Activated T-cell treated with anti-CD3 and anti-CD28 coated beads for 1 hour (primary cell): Measurements from ENCODE around the gene LRRK1.

Source experiments
- DNase-seq: peaks from one replicate; pipeline ENCODE4 v3.0.0-alpha.2; 2020; ENCODE audit warnings: low read depth

Gene LRRK1

DNA sequence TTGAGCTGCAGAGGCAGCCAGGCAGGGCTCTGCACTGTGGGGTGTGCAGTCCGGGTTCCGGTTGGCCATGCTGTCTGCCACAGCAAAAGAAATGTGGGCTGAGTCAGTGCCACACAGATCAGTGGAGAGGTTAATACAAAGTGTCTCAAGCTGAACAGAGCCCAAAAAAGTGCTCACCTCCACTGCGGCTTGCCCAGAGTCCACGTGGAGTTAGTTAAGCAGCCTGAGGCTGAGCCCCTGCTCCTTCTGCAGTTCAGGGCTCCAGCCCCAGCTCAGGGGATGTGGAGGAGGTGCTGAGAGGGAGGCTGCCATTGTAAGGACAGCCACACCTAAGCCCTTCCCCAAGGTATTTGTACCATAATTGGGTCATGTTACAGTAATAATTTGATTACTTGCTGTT, 85.3 kb downstream of the LRRK1 start:
- DNase-seq, result no peak

DNA sequence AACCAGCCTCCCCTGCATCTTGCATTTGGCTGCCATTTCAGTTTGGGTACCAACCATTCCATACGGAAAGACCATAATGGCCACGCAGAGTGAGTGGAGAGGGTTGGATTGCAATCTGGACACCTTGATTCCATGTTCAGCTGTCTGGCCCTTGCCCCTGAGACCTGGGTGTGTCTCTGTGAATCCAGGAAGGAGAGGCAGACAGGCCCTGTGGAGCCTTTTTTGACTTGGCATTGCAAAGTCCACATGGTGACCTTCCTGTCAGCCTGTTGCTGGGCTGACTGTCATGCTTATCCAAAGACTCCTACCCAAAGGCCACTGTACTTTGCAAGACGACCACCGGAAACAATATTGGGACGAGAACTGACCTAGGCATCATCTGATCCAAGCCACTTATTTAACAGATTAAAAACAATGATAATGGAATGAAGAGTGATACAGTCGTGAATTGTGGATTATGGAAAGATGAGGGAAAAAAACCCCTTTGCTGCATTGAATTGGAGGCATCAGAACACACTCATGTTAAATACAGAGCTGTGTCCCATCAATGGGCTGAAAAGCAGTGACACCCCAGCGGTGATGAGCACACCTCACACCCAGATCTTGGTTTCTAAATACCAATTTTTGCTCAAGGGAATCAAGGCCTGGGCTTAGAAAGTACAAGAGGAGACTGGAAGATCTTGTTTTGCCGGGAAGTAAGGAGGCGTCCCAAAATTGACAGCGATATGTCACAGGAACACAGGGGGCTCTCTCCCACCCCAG, 86.0 kb downstream of the LRRK1 start:
- no peak for DNase-seq

DNA sequence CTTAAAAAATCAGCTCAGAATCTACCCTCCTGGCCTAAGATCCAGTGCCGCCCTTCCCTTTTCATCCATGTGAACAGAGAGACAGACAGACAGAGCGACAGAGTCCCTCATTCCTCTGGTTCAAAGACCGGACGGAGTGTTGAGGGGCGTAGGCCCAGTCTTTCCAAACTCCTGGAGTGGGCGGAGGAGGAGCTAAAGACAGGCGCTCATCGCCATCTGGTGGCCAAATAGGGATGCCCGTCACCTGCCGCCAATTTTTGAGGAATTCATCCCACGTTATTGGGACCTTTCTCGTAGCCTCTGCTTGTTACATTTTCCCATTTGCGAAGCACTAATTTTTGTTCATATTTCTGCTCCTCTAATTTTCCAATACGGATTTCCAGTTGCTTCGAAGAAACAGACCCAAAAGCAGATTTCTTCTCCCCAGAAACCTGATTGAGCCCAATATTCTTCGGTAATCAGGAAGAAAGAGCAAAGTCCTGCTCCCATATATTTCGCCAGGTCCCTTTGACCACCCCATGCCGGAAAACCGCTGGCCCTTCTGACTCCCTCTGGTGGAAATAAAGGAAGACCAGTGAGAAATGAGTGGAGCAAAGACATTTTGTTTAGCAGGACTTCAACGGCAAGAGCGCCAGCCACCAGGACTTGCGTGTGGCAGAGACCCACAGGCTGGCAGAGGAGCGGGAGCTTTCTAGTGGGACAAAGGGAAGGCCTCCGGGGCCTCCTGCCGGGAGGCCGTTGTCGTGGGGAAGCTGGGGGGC, 88.0 kb downstream of the LRRK1 start:
- peak; percentile 39 for DNase-seq

DNA sequence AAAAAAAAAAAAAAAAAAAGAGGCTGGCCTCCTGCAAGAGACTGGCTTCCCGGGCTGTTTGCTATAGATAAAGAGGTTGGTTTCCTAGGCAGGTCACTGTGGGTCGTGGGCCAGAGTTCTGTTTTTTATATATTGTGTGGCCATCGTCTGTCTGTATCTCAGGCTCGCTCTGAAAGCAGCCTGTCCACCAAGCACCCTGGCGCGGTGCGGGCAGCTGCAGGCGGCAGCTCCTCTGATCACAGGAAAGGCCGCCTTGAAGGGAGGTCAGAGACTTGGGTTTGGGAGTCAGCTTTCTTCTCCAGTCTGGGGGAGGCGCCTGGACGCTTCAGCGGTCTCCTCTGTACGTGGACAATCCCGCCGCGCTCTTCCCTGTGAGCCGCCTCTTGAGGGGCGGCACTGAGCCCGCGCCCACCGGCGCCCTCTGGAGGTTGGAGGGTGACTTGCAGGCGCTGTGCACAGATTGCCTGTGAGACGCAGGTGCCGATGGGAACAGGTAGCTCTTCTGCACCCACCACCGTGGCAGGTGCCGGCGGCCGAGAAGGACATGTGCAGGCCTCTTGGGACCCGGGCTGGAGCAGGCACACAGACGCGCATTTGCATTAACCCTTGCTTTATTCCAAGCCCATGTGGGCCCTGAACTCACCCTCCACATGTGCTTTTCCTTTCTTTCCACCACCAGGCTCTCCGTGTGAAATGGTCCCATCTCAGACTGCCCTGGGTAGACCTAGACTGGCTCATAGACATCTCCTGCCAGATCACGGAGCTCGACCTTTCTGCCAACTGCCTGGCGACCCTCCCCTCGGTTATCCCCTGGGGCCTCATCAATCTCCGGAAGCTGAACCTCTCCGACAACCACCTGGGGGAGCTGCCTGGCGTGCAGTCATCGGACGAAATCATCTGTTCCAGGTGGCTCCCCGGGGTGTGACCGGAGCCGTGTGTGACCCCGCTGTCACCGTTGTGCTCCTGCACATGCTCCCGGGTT, 89.3 kb downstream of the LRRK1 start:
- DNase-seq, result peak; percentile 83

DNA sequence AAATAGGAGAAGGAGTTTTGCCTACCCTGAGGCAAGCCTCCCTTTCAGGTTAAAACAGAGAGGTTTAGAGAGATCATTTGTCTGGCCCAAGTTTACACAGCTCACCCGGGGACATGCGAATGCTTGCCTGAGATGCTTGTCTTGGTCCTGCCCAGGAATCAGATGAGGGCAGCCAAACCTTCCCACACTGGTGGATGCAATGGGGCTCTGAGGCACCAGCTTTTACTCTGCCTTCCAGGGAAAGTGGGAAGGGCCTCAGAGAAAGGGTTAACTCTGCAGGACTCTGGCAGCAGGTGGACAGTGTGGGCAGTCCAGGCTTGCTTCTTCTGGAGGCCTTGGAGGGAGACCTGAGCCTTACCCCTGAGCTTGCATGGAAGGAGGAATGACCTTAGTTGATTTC, 90.0 kb downstream of the LRRK1 start:
- DNase-seq, result no peak

DNA sequence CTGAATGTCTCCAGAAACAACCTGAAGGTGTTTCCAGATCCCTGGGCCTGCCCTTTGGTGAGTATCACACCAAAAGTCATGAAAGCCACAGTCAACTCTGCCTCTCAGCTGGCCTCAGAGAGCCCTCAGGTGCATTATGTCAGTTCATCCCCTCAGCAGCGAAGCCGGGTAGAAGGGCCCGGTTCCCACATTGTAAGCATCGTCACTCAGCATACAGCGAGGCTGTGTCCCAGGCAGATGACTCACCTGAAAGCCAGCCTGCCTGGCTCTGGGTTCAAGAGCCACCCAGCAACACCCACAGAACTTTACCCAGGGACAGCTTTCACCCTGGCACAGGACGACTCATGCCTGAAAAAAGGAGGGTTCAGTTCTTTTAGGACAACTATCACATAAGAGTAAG, 91.6 kb downstream of the LRRK1 start:
- no peak for DNase-seq

DNA sequence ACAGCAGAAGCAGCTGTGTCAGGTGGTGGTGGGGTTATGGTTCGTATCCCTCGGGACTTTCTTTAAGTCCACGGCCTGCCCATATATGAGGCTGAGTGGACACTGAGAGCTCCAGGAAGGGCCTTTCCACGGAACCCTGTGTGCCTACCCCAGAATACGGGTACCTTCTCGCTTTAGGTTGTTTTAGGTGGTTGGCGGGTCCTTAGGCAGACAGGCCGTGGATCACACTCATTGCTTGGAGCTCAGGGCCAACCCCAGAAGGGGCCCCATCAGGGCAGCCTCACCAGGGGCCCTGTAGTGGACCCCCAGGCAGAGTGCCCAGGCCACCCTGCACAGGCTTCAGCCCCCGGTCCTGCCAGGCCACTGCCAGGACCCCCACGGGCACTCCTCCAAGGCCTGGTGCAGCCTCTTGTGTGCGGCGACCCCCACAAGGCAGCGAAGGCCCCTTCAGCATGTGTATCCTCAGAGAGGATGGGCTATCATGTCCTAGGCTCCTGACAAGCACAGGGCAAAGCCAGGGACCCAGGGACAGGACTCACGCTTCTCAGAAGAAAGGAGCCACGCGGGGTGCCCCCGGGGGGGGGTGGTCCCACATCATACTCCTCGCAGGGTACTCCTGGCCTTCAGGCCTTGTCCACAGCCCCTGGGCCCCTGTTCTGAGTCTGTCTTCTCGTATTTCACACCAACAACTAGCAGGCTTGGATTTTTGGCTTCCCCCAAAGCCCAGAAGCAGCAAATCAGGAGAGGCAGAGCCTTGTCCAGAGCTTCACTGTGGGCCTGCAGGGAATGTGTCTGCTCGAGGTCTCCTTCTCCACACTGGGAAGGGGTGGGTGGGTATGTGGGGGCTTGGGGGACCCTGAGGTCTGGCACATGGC, 93.4 kb downstream of the LRRK1 start:
- no peak for DNase-seq

DNA sequence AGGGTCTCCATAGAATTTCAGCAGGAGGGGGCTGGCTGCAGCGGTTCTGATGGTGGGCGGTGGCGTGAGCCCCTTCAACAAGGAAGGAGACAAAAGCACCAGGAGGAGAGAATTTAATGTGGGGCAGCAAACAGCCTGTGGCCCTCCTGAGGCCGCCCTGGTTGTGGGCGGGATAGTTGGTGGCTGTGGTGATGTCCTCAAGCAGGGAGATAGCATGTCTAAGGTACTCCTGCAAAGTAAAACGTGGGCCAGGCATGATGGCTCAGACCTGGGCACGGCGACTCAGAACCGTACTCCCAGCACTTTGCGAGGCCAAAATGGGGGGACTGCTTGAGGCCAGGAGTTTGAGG, 94.0 kb downstream of the LRRK1 start:
- no peak for DNase-seq

DNA sequence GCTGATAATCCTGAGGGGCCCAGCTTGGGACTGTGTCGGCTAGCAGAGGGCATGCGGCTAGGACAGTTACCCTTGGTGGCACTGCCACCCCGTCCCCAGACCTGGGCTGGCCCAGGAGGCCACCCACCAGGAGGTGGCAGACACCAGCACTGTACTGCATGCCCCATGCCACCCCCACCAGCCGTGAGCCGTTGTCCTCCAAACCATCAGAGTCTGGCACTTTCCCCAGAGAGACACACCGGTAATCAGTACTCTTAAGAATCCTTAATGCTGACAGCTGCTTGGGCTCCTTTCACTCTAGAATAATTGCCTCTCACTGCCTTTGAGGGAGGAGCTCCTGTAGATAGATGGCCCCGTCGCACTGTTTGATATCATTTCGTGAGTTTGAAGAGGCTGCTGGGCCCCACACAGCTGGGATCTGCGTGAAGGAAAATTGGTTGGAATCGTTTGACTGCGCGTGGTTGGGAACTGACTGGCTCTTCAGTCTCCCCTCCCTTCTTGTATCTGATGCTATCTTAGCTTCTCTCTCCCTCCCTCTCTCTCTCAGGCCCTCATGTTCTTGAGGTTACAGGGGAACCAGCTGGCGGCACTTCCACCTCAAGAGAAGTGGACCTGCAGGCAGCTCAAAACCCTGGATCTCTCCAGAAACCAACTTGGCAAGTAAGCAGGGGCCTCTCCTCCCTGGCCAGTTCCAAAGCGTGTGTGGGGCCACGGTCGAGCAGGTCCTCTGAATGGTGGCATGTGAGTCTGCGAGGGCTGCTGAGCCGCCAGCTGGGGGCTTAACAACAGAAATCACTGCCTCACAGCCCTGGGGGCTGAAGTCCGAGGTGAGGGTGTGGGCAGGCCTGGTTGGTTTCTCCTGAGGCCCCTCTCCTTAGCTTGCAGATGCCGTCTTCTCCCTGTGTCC, 94.9 kb downstream of the LRRK1 start:
- no peak for DNase-seq

DNA sequence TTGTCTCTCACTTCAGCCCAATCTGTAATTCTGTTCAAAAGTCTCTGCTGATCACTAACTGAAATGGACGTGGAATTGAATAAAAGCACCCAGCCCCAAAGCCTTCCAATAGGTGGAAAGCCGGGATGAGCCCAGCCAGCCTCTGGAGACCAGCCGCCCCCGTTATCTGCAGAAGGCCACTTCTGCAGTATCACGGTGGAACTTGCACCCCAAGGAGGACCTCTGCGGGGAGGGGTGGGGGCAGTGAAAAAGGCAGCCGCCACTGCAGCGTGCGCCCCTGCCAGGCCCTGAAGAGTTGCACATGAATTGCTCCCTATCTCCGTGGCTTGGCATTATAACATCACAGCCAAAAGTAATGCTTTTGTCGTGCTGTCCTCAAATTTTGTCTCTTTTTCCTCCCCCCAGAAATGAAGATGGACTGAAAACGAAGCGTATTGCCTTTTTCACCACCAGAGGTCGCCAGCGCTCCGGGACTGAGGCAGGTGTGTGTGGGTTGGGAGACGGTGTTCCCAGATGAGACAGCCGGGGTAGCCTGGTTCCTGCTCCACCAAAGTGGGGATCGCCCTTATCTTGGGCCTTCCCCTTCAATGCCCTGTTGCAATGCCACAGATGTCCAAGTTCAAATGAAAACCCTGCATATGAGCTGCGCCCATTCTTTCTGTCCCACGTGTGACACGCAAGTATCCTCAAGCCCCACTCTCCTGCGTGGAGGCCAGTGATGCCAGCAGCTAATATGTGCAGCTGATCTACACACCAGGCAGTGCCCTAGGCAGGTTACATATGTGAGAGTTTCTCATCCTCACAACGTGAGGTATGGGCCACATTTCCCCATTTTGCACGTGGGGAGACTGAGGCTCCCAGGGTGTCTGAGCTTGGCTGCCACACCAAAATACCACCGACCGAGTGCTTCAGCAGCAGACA, 96.0 kb downstream of the LRRK1 start:
- DNase-seq, result peak; percentile 69

DNA sequence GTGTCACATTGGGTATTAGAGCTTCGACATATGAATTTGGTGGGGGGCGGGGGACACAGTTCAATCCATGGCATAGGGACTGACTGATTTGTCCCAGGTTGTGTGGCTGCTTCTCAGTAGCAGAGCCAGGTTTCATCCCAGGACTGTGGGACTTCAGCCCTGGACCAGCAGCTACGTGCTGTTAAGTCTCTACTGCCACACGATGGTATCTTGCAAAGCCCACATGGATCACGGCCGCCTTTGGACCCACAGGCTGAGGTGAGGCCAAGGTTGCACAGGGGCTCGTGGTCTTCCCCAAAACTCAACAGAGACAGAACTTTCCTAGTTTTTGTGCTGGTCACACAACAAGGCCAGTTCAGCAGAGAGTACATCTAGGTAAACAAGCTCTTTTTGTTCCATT, 97.4 kb downstream of the LRRK1 start:
- no peak for DNase-seq

DNA sequence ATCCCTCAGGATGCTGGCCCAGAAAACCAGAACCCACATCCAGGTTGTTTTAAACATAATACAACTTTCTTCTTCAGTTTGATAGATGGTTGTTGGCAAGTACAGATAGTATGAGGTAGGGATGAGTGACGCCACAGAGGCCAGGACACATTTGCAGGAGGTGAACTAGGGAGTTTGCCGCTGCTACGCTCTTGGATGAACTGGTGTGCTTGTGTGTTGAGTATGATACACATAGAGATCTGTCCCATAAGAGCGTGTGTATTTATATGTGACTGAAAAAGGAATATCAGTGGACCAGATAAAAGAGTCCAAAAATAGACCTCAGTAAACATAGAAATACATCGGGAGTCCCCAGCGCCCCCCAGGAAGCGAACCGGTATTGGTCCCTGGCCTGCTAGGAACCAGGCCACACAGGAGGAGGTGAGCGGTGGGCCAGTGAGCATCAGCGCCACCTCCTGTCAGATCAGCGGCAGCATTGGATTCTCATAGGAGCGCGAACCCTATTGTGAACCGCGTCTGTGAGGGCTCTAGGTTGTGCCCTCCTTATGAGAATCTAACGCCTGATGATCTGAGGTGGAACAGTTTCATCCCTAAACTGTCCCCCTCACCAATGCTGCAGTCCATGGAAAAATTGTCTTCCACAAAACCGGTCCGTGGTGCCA, 98.1 kb downstream of the LRRK1 start:
- DNase-seq, result no peak

DNA sequence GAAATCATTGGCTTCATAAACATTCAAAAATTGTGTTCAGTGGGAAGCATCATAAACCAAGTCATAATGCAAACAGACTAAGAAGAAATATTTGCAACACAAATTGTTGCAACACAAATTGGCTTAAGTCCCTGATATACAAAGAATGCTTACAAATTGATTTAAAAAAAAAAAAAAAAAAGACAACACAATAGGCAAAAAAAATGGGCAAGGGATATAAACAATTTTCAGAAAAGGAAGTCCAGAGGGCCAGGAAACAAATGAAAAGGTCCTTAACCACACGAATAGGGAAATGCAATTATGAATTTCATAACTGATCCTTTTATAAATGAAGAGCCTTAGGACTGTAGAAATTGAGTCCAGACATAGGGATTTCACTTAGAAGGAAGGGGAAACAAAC, 98.9 kb downstream of the LRRK1 start:
- no peak for DNase-seq

DNA sequence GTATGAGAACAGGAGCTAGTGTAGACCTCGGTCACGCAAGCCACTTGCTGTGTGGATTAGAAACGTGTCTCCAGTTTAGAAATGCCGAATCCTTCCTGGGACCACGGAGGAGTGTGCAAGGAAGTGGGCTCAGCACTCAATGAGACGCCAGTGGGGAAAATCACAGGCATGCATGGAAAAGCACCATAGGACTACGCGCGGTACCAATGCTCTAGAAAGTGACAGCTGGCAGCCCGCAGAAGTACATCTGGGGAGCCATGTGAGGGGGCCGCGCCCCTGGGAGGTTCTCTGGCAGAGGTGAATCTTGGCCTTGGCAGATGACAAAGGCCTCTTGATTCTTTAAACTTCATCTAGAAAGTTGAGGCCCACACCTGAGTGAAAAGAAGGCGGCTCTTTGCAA, 99.3 kb downstream of the LRRK1 start:
- no peak for DNase-seq

DNA sequence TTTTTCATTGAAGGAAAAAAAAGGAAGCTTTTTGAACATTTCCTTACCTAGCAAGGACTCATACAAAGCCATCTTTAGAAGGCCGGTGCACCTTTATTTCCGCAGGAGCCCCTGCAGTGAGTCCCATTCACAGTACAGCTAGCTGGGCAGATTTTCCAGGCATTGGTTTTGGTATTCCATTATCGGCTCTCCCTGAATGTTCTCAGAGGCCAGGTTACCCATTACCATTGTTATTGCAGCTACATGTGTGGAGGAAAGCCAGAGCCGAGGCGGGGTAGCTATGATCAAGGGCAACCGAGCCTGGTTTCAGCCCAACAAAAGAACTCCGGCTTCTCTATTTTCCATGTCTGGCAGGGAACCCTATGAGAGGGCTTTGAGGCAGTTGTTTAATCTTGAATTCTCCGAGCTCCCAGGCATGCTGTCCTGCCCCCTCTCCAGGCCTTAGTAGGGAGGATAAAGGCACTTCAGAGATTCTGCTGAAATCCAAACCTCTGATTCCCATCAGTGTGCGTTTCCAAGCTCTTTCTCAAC, 100.3 kb downstream of the LRRK1 start:
- no peak for DNase-seq

DNA sequence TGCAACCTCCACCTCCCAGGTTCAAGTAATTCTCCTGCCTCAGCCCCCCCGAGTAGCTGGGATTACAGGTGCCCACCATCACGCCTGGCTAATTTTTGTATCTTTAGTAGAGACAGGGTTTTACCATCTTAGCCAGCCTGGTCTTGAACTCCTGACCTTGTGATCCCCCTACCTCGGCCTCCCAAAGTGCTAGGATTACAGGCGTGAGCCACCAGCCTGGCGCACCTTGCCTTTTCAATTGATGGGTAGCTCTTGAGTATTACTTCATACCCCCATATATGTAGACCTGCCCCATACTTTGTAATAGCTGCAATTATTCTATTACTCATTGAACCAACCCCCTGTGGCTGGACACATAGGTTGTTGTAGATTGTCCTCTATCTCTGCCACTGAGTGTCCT, 101.3 kb downstream of the LRRK1 start:
- no peak for DNase-seq

DNA sequence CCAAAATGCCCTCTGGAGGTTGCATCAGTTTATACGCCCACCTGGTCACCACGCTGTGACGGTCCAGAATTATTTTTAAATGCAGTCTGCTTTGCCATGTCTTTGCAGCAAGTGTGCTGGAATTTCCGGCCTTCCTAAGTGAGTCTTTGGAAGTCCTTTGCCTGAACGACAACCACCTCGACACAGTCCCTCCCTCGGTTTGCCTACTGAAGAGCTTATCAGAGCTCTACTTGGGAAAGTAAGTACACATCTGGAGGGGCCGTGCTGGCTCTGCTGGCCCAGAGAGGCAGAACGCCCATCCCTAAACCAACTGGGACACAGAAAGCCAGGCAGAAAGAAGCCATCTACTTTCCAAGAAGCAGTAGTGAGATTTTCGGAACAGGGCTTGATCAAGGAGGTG, 101.8 kb downstream of the LRRK1 start:
- DNase-seq, result no peak

DNA sequence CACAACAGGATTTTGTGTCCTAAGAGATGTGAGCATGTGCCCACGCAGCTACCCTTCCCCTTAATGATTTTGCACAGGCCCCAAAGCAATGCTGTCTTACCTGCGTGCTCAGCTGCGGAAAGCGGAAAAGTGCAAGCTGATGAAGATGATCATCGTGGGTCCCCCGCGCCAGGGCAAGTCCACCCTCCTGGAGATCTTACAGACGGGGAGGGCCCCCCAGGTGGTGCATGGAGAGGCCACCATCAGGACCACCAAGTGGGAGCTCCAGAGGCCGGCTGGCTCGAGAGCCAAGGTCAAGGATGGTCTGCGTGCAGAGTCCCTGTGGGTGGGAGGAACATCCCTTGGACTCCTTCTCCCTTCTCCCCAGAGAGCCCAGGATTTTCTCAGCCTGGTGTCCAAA, 103.1 kb downstream of the LRRK1 start:
- no peak for DNase-seq

DNA sequence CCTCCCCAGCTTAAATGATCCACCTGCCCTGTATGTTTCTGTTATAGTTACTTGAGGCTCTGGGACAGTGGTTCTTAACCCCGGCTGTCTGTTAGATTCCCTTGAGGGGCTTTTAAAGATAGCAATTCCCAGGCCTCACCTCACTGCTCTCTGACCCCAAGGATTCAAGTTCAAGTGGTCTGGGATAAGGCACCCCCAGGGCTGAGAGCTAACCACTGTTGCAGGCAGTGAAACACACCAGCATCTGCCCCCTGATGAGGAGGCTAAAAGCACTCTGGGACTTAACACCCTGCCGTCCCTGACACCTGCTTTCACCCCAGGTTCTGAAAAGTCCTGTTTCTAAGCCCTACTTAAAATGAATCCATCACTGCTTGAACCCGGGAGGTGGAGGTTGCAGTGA, 103.7 kb downstream of the LRRK1 start:
- DNase-seq, result no peak
